Sigmoid colon (tissue), 7 donors: ENCODE results near the gene GRIN2A. TPM values are rescaled to one million over a fixed set of nuclear protein-coding genes. Genes with fewer than 3 reads are reported as not detected.

Source experiments
- DNase-seq: peaks from one replicate; pipeline ENCODE4 v3.0.0-alpha.2; 2019
- H3K27ac ChIP-seq, 4 donors: fragments of 200-600 bp; sonication (generic); one replicate each; pipeline ENCODE4 v1.5.1; 2016 to 2019; ENCODE audit warnings: mild to moderate bottlenecking in 1 of 4
- H3K27me3 ChIP-seq, 3 donors: fragments of 200-600 bp; sonication (generic); one replicate each; pipeline ENCODE4 v1.5.1; 2019; ENCODE audit warnings: mild to moderate bottlenecking in 1 of 3
- H3K36me3 ChIP-seq, 4 donors: fragments of 200-600 bp; sonication (generic); one replicate each; pipeline ENCODE4 v1.5.1; 2016 to 2019
- H3K4me1 ChIP-seq, 4 donors: fragments of 200-600 bp; sonication (generic); one replicate each; pipeline ENCODE4 v1.5.1; 2017 to 2019
- H3K4me3 ChIP-seq, 4 donors: fragments of 200-600 bp; sonication (generic); one replicate each; pipeline ENCODE4 v1.5.1; 2017 to 2019; ENCODE audit warnings: mild to moderate bottlenecking in 2 of 4, moderate library complexity in 1 of 4
- H3K9me3 ChIP-seq, 4 donors: fragments of 200-600 bp in 3 of 4; sonication (generic) in 3 of 4; one replicate each; pipeline versions ENCODE4 v1.5.1 to v1.6.1; 2013 to 2019
- EP300 ChIP-seq, 4 donors: sonication (generic); formaldehyde crosslinking; IDR thresholded peaks; one replicate each; pipeline ENCODE4 v1.6.1; 2017; ENCODE audit warnings: antibody characterized with exemption in 4 of 4
- POLR2A ChIP-seq, 2 donors: fragments of 450-650 bp; IDR thresholded peaks; one replicate each; pipeline ENCODE4 v1.6.1; 2016; ENCODE audit warnings: antibody characterized with exemption in 2 of 2, mild to moderate bottlenecking in 2 of 2, moderate library complexity in 2 of 2
- POLR2AphosphoS5 ChIP-seq, 4 donors: sonication (generic); formaldehyde crosslinking; IDR thresholded peaks; one replicate each; pipeline ENCODE4 v1.6.1; 2017; ENCODE audit warnings: antibody characterized with exemption in 4 of 4
- WGBS, 2 donors: extraction: QIAGEN DNeasy Blood & Tissue Kit; methylation state at CpG; one replicate each; pipeline ENCODE4 v1.1.7; 2013; 5-methylcytosine and 5-hydroxymethylcytosine counted together
- intact Hi-C: fragments of 100-400 bp; cut with DNase I; formaldehyde crosslinking; loops from one replicate; pipeline ENCODE4 v1.15.1; 2023
- polyA plus RNA-seq, 3 donors: library from polyadenylated mRNA; stranded (reverse); fragments of 200-250 nt; gene quantifications; one replicate each; pipeline ENCODE4 v1.2.3, GENCODE V29; 2013
- total RNA-seq, 4 donors: library from RNA; depleted of rRNA; stranded (reverse); fragments of >200 nt; gene quantifications; one replicate each; pipeline ENCODE4 v1.1.0, GENCODE V29; 2016
- TF ChIP-seq, protein P1 (sequence below), 4 experiments: fragments of 450-650 bp in 3 of 4; fragments of 200-600 bp in 1 of 4; IDR thresholded peaks; one replicate each; pipeline ENCODE4 v1.5.1; 2016 to 2019; ENCODE audit warnings: antibody characterized with exemption in 4 of 4, mild to moderate bottlenecking in 3 of 4, moderate library complexity in 2 of 4
- donor health status: healthy with polysubstance abuse.
- donor health status: Bipolar disorder and iron deficiency.
- donor health status: healthy.

GRIN2A gene
- total and polyA plus RNA-seq, 7 donors, result under 0.01 to 0.36 (median 0.09) TPM

DNA sequence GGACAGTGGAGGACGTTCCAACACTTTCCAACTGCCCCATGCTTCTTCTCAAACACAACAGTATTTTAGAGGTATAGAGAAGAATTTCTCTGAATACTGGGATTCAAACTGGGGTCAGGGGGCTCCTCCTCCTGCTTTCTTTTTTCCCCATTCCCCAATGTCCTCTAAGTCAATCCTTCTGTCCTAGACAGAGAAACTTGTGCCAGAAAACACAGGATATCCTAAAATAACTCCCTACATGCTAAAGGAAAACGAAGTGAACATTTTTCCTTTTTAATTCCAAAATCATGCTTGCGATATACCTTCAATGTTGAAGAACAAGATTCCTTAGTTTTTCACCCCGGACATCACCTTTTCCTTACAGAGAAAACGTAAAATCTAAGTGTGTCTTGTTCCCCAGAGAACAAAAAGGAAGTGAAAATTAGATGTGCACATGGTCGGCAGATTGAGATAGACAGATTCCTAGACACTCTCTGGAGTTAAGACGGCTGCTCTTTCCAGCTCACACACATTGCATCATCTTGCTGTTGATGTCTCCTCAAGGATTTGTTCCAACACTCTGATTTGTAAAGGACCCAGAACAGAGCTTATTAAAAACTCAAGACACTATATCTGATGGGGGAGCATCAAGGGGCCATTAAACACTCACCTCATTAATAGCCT, 228.2 kb downstream of the GRIN2A start:
- intact Hi-C loops, result no loop called here
- H3K27ac ChIP-seq, result no peak overlapping the region
- H3K9me3 ChIP-seq, result no peaks in the 10 kb centered on the region
- H3K4me3 ChIP-seq, result no peak overlapping the region
- no peak for TF ChIP-seq POLR2AphosphoS5 (IDR thresholded peaks at IDR 0.05)
- TF ChIP-seq POLR2A (IDR thresholded peaks at IDR 0.05), result no peak
- no peak for TF ChIP-seq EP300 (IDR thresholded peaks at IDR 0.05)
- TF ChIP-seq, protein P1, sequence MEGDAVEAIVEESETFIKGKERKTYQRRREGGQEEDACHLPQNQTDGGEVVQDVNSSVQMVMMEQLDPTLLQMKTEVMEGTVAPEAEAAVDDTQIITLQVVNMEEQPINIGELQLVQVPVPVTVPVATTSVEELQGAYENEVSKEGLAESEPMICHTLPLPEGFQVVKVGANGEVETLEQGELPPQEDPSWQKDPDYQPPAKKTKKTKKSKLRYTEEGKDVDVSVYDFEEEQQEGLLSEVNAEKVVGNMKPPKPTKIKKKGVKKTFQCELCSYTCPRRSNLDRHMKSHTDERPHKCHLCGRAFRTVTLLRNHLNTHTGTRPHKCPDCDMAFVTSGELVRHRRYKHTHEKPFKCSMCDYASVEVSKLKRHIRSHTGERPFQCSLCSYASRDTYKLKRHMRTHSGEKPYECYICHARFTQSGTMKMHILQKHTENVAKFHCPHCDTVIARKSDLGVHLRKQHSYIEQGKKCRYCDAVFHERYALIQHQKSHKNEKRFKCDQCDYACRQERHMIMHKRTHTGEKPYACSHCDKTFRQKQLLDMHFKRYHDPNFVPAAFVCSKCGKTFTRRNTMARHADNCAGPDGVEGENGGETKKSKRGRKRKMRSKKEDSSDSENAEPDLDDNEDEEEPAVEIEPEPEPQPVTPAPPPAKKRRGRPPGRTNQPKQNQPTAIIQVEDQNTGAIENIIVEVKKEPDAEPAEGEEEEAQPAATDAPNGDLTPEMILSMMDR (IDR thresholded peaks at IDR 0.05), result no peak
- no peaks in the 10 kb centered on the region for H3K36me3 ChIP-seq
- H3K27me3 ChIP-seq, result no peaks in the 10 kb centered on the region
- no peaks in the 10 kb centered on the region for H3K4me1 ChIP-seq
- 64 to 65% methylated on average over 7 of the region's 7 CpGs for WGBS, 2 donors
- no peak for DNase-seq

- TF ChIP-seq, protein P1 (IDR thresholded peaks at IDR 0.05), result no peak
- TF ChIP-seq POLR2A (IDR thresholded peaks at IDR 0.05) (no peak), POLR2AphosphoS5 (IDR thresholded peaks at IDR 0.05) (no peak), EP300 (IDR thresholded peaks at IDR 0.05) (no peak)
- no peaks in the 10 kb centered on the region for H3K27me3 ChIP-seq
- no peaks in the 10 kb centered on the region for H3K4me1 ChIP-seq
- no peak overlapping the region for H3K4me3 ChIP-seq
- WGBS, 2 donors, result 65 to 78% methylated on average over 7 of the region's 7 CpGs
- intact Hi-C loops, result no loop called here
- no peak for DNase-seq
- no peaks in the 10 kb centered on the region for H3K36me3 ChIP-seq
- H3K9me3 ChIP-seq, result no peaks in the 10 kb centered on the region
- H3K27ac ChIP-seq, result no peak overlapping the region
Observed at GRCh38 chr16:9950658-9951057, 231.6 kb downstream of the GRIN2A start.

DNA sequence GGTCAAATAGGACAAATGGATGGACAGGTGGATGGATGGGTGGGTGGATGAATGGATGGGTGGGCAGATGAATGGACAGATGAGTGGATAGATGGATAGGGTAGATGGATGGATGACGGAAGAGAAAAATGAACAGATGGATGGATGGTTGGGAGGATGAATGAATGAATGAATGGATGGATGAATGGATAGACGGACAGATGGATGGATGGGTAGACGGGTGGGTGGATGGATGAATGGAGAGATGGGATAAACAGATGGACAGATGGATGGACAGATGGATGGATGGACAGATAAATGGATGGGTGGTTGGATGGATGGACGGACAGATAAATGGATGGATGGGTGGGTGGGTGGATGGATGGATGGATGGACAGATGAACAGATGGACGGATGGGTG, 232.8 kb downstream of the GRIN2A start:
- no peaks in the 10 kb centered on the region for H3K9me3 ChIP-seq
- H3K27me3 ChIP-seq, result no peaks in the 10 kb centered on the region
- DNase-seq, result no peak
- no peaks in the 10 kb centered on the region for H3K4me1 ChIP-seq
- TF ChIP-seq POLR2AphosphoS5 (IDR thresholded peaks at IDR 0.05), result no peak
- TF ChIP-seq, protein P1 (IDR thresholded peaks at IDR 0.05), result no peak
- no peak for TF ChIP-seq EP300 (IDR thresholded peaks at IDR 0.05)
- TF ChIP-seq POLR2A (IDR thresholded peaks at IDR 0.05), result no peak
- no peak overlapping the region for H3K27ac ChIP-seq
- intact Hi-C loops, result no loop called here
- H3K4me3 ChIP-seq, result no peak overlapping the region
- 90% methylated on average over 5 of the region's 5 CpGs for WGBS, 2 donors
- no peaks in the 10 kb centered on the region for H3K36me3 ChIP-seq

GRCh38 chr16:9948933-9949332, 233.3 kb downstream of the GRIN2A start:
- TF ChIP-seq POLR2AphosphoS5 (IDR thresholded peaks at IDR 0.05), result no peak
- TF ChIP-seq POLR2A (IDR thresholded peaks at IDR 0.05), result no peak
- TF ChIP-seq, protein P1 (IDR thresholded peaks at IDR 0.05), result no peak
- TF ChIP-seq EP300 (IDR thresholded peaks at IDR 0.05), result no peak
- Histone ChIP-seq H3K27ac (no peak overlapping the region), H3K36me3 (no peaks in the 10 kb centered on the region), H3K27me3 (no peaks in the 10 kb centered on the region), H3K4me3 (no peak overlapping the region), H3K4me1 (no peaks in the 10 kb centered on the region), H3K9me3 (no peaks in the 10 kb centered on the region)
- WGBS, 2 donors, result 86 to 87% methylated on average over 4 of the region's 4 CpGs
- intact Hi-C loops, result no loop called here
- DNase-seq, result no peak
